ENCODE results near the gene ZBTB49.

ZBTB49 gene

GRCh38 chr4:4362991-4363697, 73.1 kb downstream of the ZBTB49 start:
- Histone ChIP-seq H4K20me1 (ENCODE audit: insufficient read depth, low read length) (no peaks in the 10 kb centered on the region), H2AFZ (ENCODE audit: low read length) (no peak overlapping the region), H3K27ac (ENCODE audit: low read depth, low read length, poor library complexity, severe bottlenecking) (peak overlapping the region; percentile 93), H3K4me2 (ENCODE audit: low read length) (no peak overlapping the region), H3K36me3 (ENCODE audit: insufficient read depth, low read length) (no peaks in the 10 kb centered on the region), H3K4me3 (ENCODE audit: low read depth, low read length, poor library complexity, severe bottlenecking) (no peak overlapping the region), H3K9ac (ENCODE audit: low read length) (no peak overlapping the region), H3K9me3 (ENCODE audit: low read length) (no peaks in the 10 kb centered on the region; the same call in 1 of the 2 replicates), H3K27me3 (ENCODE audit: insufficient read depth, low read length) (no peaks in the 10 kb centered on the region), H3K79me2 (ENCODE audit: insufficient read depth, low read length) (no peaks in the 10 kb centered on the region), H3K9me2 (ENCODE audit: low read depth, low read length) (no peaks in the 10 kb centered on the region), H3K4me1 (ENCODE audit: insufficient read depth, low read length, severe bottlenecking) (peaks cover 50% of the 10 kb centered on the region), H3F3A (ENCODE audit: insufficient read depth, low read length) (no peaks in the 10 kb centered on the region)
- TF ChIP-seq, protein P1, sequence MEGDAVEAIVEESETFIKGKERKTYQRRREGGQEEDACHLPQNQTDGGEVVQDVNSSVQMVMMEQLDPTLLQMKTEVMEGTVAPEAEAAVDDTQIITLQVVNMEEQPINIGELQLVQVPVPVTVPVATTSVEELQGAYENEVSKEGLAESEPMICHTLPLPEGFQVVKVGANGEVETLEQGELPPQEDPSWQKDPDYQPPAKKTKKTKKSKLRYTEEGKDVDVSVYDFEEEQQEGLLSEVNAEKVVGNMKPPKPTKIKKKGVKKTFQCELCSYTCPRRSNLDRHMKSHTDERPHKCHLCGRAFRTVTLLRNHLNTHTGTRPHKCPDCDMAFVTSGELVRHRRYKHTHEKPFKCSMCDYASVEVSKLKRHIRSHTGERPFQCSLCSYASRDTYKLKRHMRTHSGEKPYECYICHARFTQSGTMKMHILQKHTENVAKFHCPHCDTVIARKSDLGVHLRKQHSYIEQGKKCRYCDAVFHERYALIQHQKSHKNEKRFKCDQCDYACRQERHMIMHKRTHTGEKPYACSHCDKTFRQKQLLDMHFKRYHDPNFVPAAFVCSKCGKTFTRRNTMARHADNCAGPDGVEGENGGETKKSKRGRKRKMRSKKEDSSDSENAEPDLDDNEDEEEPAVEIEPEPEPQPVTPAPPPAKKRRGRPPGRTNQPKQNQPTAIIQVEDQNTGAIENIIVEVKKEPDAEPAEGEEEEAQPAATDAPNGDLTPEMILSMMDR (IDR thresholded peaks at IDR 0.05; ENCODE audit: low read length): peak; percentile 33; the same call in 1 of the 2 replicates
- no peak for TF ChIP-seq EZH2 (IDR thresholded peaks at IDR 0.05; ENCODE audit: borderline replicate concordance, low read length)

- Histone ChIP-seq H3K9ac (ENCODE audit: low read length) (no peak overlapping the region), H3K4me1 (ENCODE audit: insufficient read depth, low read length, severe bottlenecking) (peaks cover 41% of the 10 kb centered on the region)
- TF ChIP-seq, protein P1 (IDR thresholded peaks at IDR 0.05; ENCODE audit: low read length): no peak
- no peak for TF ChIP-seq EZH2 (IDR thresholded peaks at IDR 0.05; ENCODE audit: borderline replicate concordance, low read length)
Measured at GRCh38 chr4:4364061-4364460, 74.0 kb downstream of the ZBTB49 start.

DNA sequence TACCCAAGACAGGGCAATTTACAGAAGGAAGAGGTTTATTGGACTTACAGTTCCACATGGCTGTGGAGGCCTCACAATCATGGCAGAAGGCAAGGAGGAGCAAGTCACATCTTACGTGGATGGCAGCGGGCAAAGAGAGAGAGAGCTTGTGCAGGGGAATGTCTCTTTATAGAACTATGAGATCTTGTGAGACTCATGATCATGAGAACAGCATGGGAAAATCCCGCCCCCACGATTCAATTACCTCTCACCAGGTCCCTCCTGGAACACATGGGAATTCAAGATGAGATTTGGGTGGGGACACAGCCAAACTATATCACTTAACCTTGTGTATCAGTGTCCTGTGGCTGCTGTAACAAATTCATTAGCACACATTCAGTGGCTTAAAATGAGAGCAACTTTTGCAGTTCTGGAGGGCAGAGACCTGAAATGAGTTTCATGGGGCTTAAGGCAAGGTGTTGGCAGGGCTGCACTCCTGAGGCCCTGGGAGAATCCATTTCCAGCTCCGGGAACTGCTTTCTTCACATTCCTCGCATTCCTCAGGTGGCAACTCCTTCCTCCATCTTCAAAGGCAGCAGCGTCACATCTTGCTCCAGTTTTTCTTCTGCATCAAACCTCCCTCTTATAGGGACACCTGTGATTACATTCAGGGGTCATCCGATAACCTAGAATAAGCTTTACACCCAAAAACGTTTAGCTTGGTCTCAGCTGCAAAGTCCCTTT, 74.6 kb downstream of the ZBTB49 start:
- Histone ChIP-seq H3K9ac (ENCODE audit: low read length) (no peak overlapping the region), H3K4me1 (ENCODE audit: insufficient read depth, low read length, severe bottlenecking) (peaks cover 44% of the 10 kb centered on the region), H3K79me2 (ENCODE audit: insufficient read depth, low read length) (no peaks in the 10 kb centered on the region), H3K4me2 (ENCODE audit: low read length) (no peak overlapping the region), H3F3A (ENCODE audit: insufficient read depth, low read length) (no peaks in the 10 kb centered on the region), H3K9me3 (ENCODE audit: low read length) (no peaks in the 10 kb centered on the region; the same call in 1 of the 2 replicates), H4K20me1 (ENCODE audit: insufficient read depth, low read length) (no peaks in the 10 kb centered on the region), H3K9me2 (ENCODE audit: low read depth, low read length) (no peaks in the 10 kb centered on the region), H3K27ac (ENCODE audit: low read depth, low read length, poor library complexity, severe bottlenecking) (no peak overlapping the region), H3K36me3 (ENCODE audit: insufficient read depth, low read length) (no peaks in the 10 kb centered on the region), H2AFZ (ENCODE audit: low read length) (no peak overlapping the region), H3K27me3 (ENCODE audit: insufficient read depth, low read length) (no peaks in the 10 kb centered on the region), H3K4me3 (ENCODE audit: low read depth, low read length, poor library complexity, severe bottlenecking) (no peak overlapping the region)
- TF ChIP-seq, protein P1 (IDR thresholded peaks at IDR 0.05; ENCODE audit: low read length): no peak
- no peak for TF ChIP-seq EZH2 (IDR thresholded peaks at IDR 0.05; ENCODE audit: borderline replicate concordance, low read length)

More at GRCh38 chr4:4364061-4364460, 74.0 kb downstream of the ZBTB49 start:
- no peaks in the 10 kb centered on the region for H3K79me2 ChIP-seq (ENCODE audit: insufficient read depth, low read length)
- H3K36me3 ChIP-seq (ENCODE audit: insufficient read depth, low read length): no peaks in the 10 kb centered on the region
- no peaks in the 10 kb centered on the region for H3K27me3 ChIP-seq (ENCODE audit: insufficient read depth, low read length)
- peak overlapping the region; percentile 93 for H3K27ac ChIP-seq (ENCODE audit: low read depth, low read length, poor library complexity, severe bottlenecking)
- H3K9me2 ChIP-seq (ENCODE audit: low read depth, low read length): no peaks in the 10 kb centered on the region
- H3K9me3 ChIP-seq (ENCODE audit: low read length): no peaks in the 10 kb centered on the region; the same call in 1 of the 2 replicates
- H2AFZ ChIP-seq (ENCODE audit: low read length): no peak overlapping the region
- H3K4me3 ChIP-seq (ENCODE audit: low read depth, low read length, poor library complexity, severe bottlenecking): no peak overlapping the region
- H3F3A ChIP-seq (ENCODE audit: insufficient read depth, low read length): no peaks in the 10 kb centered on the region
- H3K4me2 ChIP-seq (ENCODE audit: low read length): no peak overlapping the region
- H4K20me1 ChIP-seq (ENCODE audit: insufficient read depth, low read length): no peaks in the 10 kb centered on the region
